GM13976 (cell line): ENCODE results near the gene MPLKIP.

Source experiments
- DNase-seq: peaks from one replicate; pipeline ENCODE4 v3.0.0; 2012; ENCODE audit warnings: low spot score
- CTCF ChIP-seq: IDR thresholded peaks from 2 replicates; pipeline ENCODE4 v1.5.1; 2012; ENCODE audit warnings: borderline replicate concordance, mild to moderate bottlenecking; ENCODE audit not compliant: insufficient read depth; ENCODE audit errors: extremely low read depth, missing control alignments, control extremely low read depth
- in situ Hi-C: fragments of 300-500 bp; cut with MboI; formaldehyde crosslinking; loops from one replicate; pipeline ENCODE4 v1.12.0; 2022; ENCODE audit warnings: low sequenced_read_pairs, mixed read lengths, inconsistent platforms; ENCODE audit not compliant: unreplicated experiment

Gene MPLKIP

GRCh38 chr7:40115936-40116335 is 18.5 kb downstream of the MPLKIP start:
- TF ChIP-seq CTCF: no peak
- DNase-seq: no peak
- in situ Hi-C loops: no loop called here

- in situ Hi-C loops: no loop called here
- no peak for TF ChIP-seq CTCF
- no peak for DNase-seq
Measured at GRCh38 chr7:40105879-40106473, 28.4 kb downstream of the MPLKIP start.

- DNase-seq: no peak
- in situ Hi-C loops: no loop called here
- TF ChIP-seq CTCF: no peak
Measured at GRCh38 chr7:40102897-40103296, 31.5 kb downstream of the MPLKIP start.

GRCh38 chr7:40101201-40101600 is 33.2 kb downstream of the MPLKIP start:
- in situ Hi-C loops: no loop called here
- no peak for DNase-seq
- TF ChIP-seq CTCF: no peak

- no peak for TF ChIP-seq CTCF
- in situ Hi-C loops: no loop called here
- DNase-seq: no peak
Measured at GRCh38 chr7:40099837-40100236, 34.6 kb downstream of the MPLKIP start.

GRCh38 chr7:40098810-40099209 is 35.6 kb downstream of the MPLKIP start:
- TF ChIP-seq CTCF: no peak
- DNase-seq: no peak
- in situ Hi-C loops: no loop called here
